Naive thymus-derived CD4-positive, alpha-beta T cell (primary cell): Measurements from ENCODE around the gene DNAJC5G. TPM values are rescaled to one million over a fixed set of nuclear protein-coding genes. Genes with fewer than 3 reads are reported as not detected.

ENCODE experiments used
- ATAC-seq: fragments of 150-1000 bp; cut with Tn5 transposase; 2 replicates; pipeline ENCODE4 v1.10.0; 2021; ENCODE audit warnings: mild to moderate bottlenecking, moderate library complexity
- CTCF ChIA-PET: fragments of 350-600 bp; sonication (Branson Sonifier 250); formaldehyde crosslinking; loops from one replicate; lab custom pipeline; 2021; ENCODE audit warnings: antibody characterized with exemption; lab: Charles Lee
- POLR2A ChIA-PET: fragments of 350-600 bp; sonication (Branson Sonifier 250); formaldehyde crosslinking; loops from one replicate; lab custom pipeline; 2021; ENCODE audit warnings: antibody characterized with exemption, inconsistent platforms; lab: Charles Lee
- DNase-seq, 9 donors: peaks; one replicate each; pipeline versions ENCODE4 v3.0.0 to v3.0.0-alpha.2; 2020 to 2022; ENCODE audit warnings: mixed read lengths in 1 of 9
- H3K27ac ChIP-seq: one replicate; pipeline ENCODE4 v1.7.0; 2013; ENCODE audit warnings: mild to moderate bottlenecking, low read depth, low read length, moderate library complexity
- H3K27me3 ChIP-seq, 2 donors: one replicate each; pipeline ENCODE4 v1.7.0; 2013; ENCODE audit warnings: low read length in 2 of 2, mild to moderate bottlenecking in 2 of 2, moderate library complexity in 2 of 2; ENCODE audit not compliant: control insufficient read depth in 2 of 2, insufficient read depth in 2 of 2
- H3K36me3 ChIP-seq, 3 experiments: 1 replicate in 2 of 3; 2 replicates in 1 of 3; pipeline ENCODE4 v1.7.0; 2013; ENCODE audit warnings: low read length in 3 of 3, mild to moderate bottlenecking in 3 of 3, moderate library complexity in 1 of 3; ENCODE audit not compliant: insufficient read depth in 3 of 3, control insufficient read depth in 2 of 3
- H3K4me1 ChIP-seq, 2 donors: one replicate each; pipeline ENCODE4 v1.7.0; 2013; ENCODE audit warnings: low read length in 2 of 2, mild to moderate bottlenecking in 2 of 2, moderate library complexity in 1 of 2; ENCODE audit not compliant: control insufficient read depth in 2 of 2, insufficient read depth in 2 of 2
- H3K4me3 ChIP-seq: 2 replicates; pipeline ENCODE4 v1.7.0; 2013; ENCODE audit warnings: mild to moderate bottlenecking, low read length
- H3K9me3 ChIP-seq, 3 experiments: 1 replicate in 2 of 3; 2 replicates in 1 of 3; pipeline ENCODE4 v1.7.0; 2013; ENCODE audit warnings: low read length in 3 of 3; ENCODE audit not compliant: control insufficient read depth in 2 of 3
- H3K27ac Mint-ChIP-seq, 9 donors: one replicate each; pipeline ENCODE4 v1.8.0; 2020 to 2022; ENCODE audit warnings: mixed read lengths in 9 of 9, mild to moderate bottlenecking in 8 of 9, moderate library complexity in 5 of 9, inconsistent platforms in 2 of 9
- H3K27me3 Mint-ChIP-seq, 5 donors: one replicate each; pipeline ENCODE4 v1.8.0; 2021 to 2022; ENCODE audit warnings: mixed read lengths in 5 of 5, mild to moderate bottlenecking in 1 of 5
- H3K36me3 Mint-ChIP-seq, 5 donors: one replicate each; pipeline ENCODE4 v1.8.0; 2020 to 2022; ENCODE audit warnings: mixed read lengths in 5 of 5, mild to moderate bottlenecking in 3 of 5, inconsistent platforms in 1 of 5
- H3K4me1 Mint-ChIP-seq, 7 donors: one replicate each; pipeline ENCODE4 v1.8.0; 2020 to 2022; ENCODE audit warnings: mixed read lengths in 7 of 7, mild to moderate bottlenecking in 3 of 7, inconsistent platforms in 1 of 7
- H3K4me3 Mint-ChIP-seq, 10 donors: one replicate each; pipeline ENCODE4 v1.8.0; 2020 to 2022; ENCODE audit warnings: mild to moderate bottlenecking in 10 of 10, mixed read lengths in 10 of 10, moderate library complexity in 6 of 10, inconsistent platforms in 2 of 10
- H3K9me3 Mint-ChIP-seq, 11 donors: one replicate each; pipeline ENCODE4 v1.8.0; 2020 to 2022; ENCODE audit warnings: mixed read lengths in 11 of 11, mild to moderate bottlenecking in 4 of 11, inconsistent platforms in 1 of 11, moderate library complexity in 1 of 11
- intact Hi-C, 2 donors: fragments of 100-400 bp; cut with micrococcal nuclease; formaldehyde crosslinking; loops; one replicate each; pipeline ENCODE4 v1.15.1; 2023
- polyA plus RNA-seq, 2 donors: library from polyadenylated mRNA; unstranded; fragments of 300-500 nt; fragmentation: Illumina TruSeq; gene quantifications; one replicate each; pipeline ENCODE4 v1.2.3, GENCODE V29; 2021
- total RNA-seq, 6 experiments: library from RNA in 5 of 6; stranded (reverse) in 5 of 6; gene quantifications; 1 replicate in 5 of 6; 2 replicates in 1 of 6; pipeline ENCODE4 v1.2.3 and lab custom pipeline; 2021 to 2026

The DNAJC5G gene
- total and polyA plus RNA-seq, 7 experiments from 2014 or later: not detected

DNA sequence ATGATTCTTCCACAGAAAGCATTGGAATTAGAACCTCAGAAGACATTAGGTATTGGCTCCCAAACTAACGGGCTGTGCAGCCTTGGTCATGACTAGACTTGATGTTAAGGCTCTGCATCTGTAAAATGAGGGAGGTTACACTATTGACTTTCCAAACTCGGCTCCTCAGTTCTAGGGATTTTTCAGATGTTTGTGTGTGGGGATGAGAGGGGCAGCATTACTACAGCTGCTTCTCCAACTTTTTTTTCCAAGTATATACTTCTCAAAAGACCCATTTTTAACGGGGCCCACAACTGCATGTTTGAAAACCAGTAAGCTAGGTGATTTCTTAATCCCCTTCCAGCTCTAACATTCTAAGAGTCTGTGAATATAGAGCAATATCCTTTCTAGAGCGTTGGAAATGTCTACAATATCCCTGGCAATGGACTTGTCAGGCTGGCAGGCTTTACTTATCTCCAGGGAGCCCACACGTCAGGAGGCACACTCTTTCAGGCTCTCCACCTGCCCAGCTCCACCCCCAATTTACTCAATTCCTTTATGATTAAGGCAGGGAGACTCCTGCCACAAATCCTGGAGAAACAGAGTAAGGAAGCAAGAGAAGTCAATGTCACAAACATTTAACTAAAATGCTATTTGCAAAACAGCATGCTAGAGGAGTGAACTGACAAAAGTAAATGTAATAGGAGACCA is 48.5 kb downstream of the DNAJC5G start:
- no peaks in the 10 kb centered on the region for H3K9me3 ChIP-seq
- H3K36me3 ChIP-seq: peaks cover 4 to 34% (median 10%) of the 10 kb centered on the region in 3 experiments
- intact Hi-C loops: loop anchor here (1.0 to 2.0 kb wide), 13 partner anchors 33 to 538 kb away; partner anchors contain the start of genes CAD (in 2 of the 2), EIF2B4 (in 2 of the 2), PPM1G (in 2 of the 2) and PREB (in 2 of the 2)
- peak overlapping the region; percentile 91 to 100 (median 99) for H3K4me3 Mint-ChIP-seq
- no peak for DNase-seq
- ChIA-PET CTCF (interaction anchor here (1.2 to 2.6 kb wide), 3 partner anchors 20 to 105 kb away, joined by 4 to 9 read pairs (median 6); partner anchors contain the start of gene NRBP1), POLR2A (interaction anchor here (0.6 to 4.7 kb wide), 20 partner anchors 9 to 273 kb away, joined by 3 to 40 read pairs (median 5); partner anchors contain the start of genes AGBL5, ATRAID, EIF2B4 and GTF3C2)
- peak overlapping the region; percentile 99 for H3K4me3 ChIP-seq
- H3K9me3 Mint-ChIP-seq: peaks cover 0 to 2% (median 0%) of the 10 kb centered on the region in 11 donors
- ATAC-seq: no peak
- H3K36me3 Mint-ChIP-seq: peaks cover 10 to 31% (median 19%) of the 10 kb centered on the region in 5 donors
- H3K27me3 Mint-ChIP-seq: no peaks in the 10 kb centered on the region
- H3K27ac Mint-ChIP-seq: peak overlapping the region; percentile 93 to 100 (median 99)
- H3K4me1 Mint-ChIP-seq: peaks cover 14 to 30% (median 23%) of the 10 kb centered on the region in 7 donors
- peaks cover 17 to 22% of the 10 kb centered on the region in 2 donors for H3K4me1 ChIP-seq
- no peaks in the 10 kb centered on the region for H3K27me3 ChIP-seq
- peak overlapping the region; percentile 95 for H3K27ac ChIP-seq

GRCh38 chr2:27324720-27325119 is 49.5 kb downstream of the DNAJC5G start:
- peaks cover 17 to 22% of the 10 kb centered on the region in 2 donors for H3K4me1 ChIP-seq
- ChIA-PET CTCF (interaction anchor here (0.6 kb wide), 1 partner anchor 16 kb away, joined by 8 read pairs; no protein-coding TSS in a partner anchor), POLR2A (interaction anchor here (0.6 to 4.7 kb wide), 7 partner anchors 8 to 113 kb away, joined by 3 to 40 read pairs (median 5); partner anchors contain the start of genes ATRAID, EIF2B4, SLC5A6 and SNX17)
- DNase-seq: no peak
- Mint-ChIP-seq H3K27me3 (no peaks in the 10 kb centered on the region), H3K4me3 (peak overlapping the region in 9 of 10 donors; percentile 3 to 99 (median 45)), H3K9me3 (peaks cover 0 to 2% (median 0%) of the 10 kb centered on the region in 11 donors), H3K27ac (peak overlapping the region in 8 of 9 donors; percentile 46 to 100 (median 98)), H3K36me3 (peaks cover 10 to 40% (median 23%) of the 10 kb centered on the region in 5 donors), H3K4me1 (peaks cover 14 to 30% (median 23%) of the 10 kb centered on the region in 7 donors)
- no peaks in the 10 kb centered on the region for H3K27me3 ChIP-seq
- H3K9me3 ChIP-seq: no peaks in the 10 kb centered on the region
- intact Hi-C loops: no loop called here
- no peak overlapping the region for H3K4me3 ChIP-seq
- H3K36me3 ChIP-seq: peaks cover 11 to 44% (median 20%) of the 10 kb centered on the region in 3 experiments
- ATAC-seq: no peak
- peak overlapping the region; percentile 23 for H3K27ac ChIP-seq

Other genes starting within 250 kb of the DNAJC5G start
- gene TMEM214, start 242.5 kb upstream of the DNAJC5G start, total RNA-seq: 100 to 1,000 TPM in 1 of 5 experiments, 10 to 100 TPM in 4; 36.7 to 114 (median 67.5) TPM
- gene TMEM214, start 242.5 kb upstream of the DNAJC5G start, polyA plus RNA-seq: 10 to 100 TPM; 18.6 to 32.5 TPM
- gene AGBL5, start 223.8 kb upstream of the DNAJC5G start, total RNA-seq: 10 to 100 TPM in 4 of 5 experiments, 1 to 10 TPM in 1; 7.6 to 15.7 (median 12.4) TPM
- gene AGBL5, start 223.8 kb upstream of the DNAJC5G start, polyA plus RNA-seq: 10 to 100 TPM in 1 of 2 donors, 1 to 10 TPM in 1; 8.0 to 10.4 TPM
- gene OST4, start 203.8 kb upstream of the DNAJC5G start, total RNA-seq: 100 to 1,000 TPM; 241 to 398 (median 263) TPM
- 100 to 1,000 TPM; 747 to 884 TPM for gene OST4, start 203.8 kb upstream of the DNAJC5G start, polyA plus RNA-seq
- gene EMILIN1, start 196.8 kb upstream of the DNAJC5G start, total RNA-seq: 1 to 10 TPM in 1 of 5 experiments, under 1 TPM in 4; 0.35 to 1.4 (median 0.61) TPM
- gene EMILIN1, start 196.8 kb upstream of the DNAJC5G start, polyA plus RNA-seq: 1 to 10 TPM in 1 of 2 donors, under 1 TPM in 1; 0.89 to 1.1 TPM
- 10 to 100 TPM in 1 of 5 experiments, 1 to 10 TPM in 4; 5.8 to 13.8 (median 6.2) TPM for gene KHK, start 188.7 kb upstream of the DNAJC5G start, total RNA-seq
- 1 to 10 TPM; 7.6 to 8.8 TPM for gene KHK, start 188.7 kb upstream of the DNAJC5G start, polyA plus RNA-seq
- 1 to 10 TPM in 1 of 5 experiments, under 1 TPM in 3, not detected in 1; 0.34 to 3.5 (median 0.54) TPM for gene CGREF1, start 156.3 kb upstream of the DNAJC5G start, total RNA-seq
- under 1 TPM; 0.45 to 0.50 TPM for gene CGREF1, start 156.3 kb upstream of the DNAJC5G start, polyA plus RNA-seq
- gene ABHD1, start 151.6 kb upstream of the DNAJC5G start, total RNA-seq: 1 to 10 TPM in 3 of 5 experiments, under 1 TPM in 2; 0.53 to 2.0 (median 1.5) TPM
- gene ABHD1, start 151.6 kb upstream of the DNAJC5G start, polyA plus RNA-seq: under 1 TPM; 0.53 to 0.90 TPM
- gene PREB, start 140.8 kb upstream of the DNAJC5G start, total RNA-seq: 10 to 100 TPM; 25.4 to 72.3 (median 53.2) TPM
- 10 to 100 TPM; 47.0 to 71.9 TPM for gene PREB, start 140.8 kb upstream of the DNAJC5G start, polyA plus RNA-seq
- not detected for gene PRR30, start 136.0 kb upstream of the DNAJC5G start, total RNA-seq
- gene PRR30, start 136.0 kb upstream of the DNAJC5G start, polyA plus RNA-seq: not detected
- not detected for gene TCF23, start 126.4 kb upstream of the DNAJC5G start, total RNA-seq
- gene TCF23, start 126.4 kb upstream of the DNAJC5G start, polyA plus RNA-seq: not detected
- gene ATRAID, start 63.4 kb upstream of the DNAJC5G start, total RNA-seq: 100 to 1,000 TPM in 2 of 5 experiments, 10 to 100 TPM in 3; 71.0 to 113 (median 90.7) TPM
- 100 to 1,000 TPM; 320 to 391 TPM for gene ATRAID, start 63.4 kb upstream of the DNAJC5G start, polyA plus RNA-seq
- 100 to 1,000 TPM in 1 of 5 experiments, 10 to 100 TPM in 4; 25.6 to 203 (median 44.3) TPM for gene SLC5A6, start 63.2 kb upstream of the DNAJC5G start, total RNA-seq
- 10 to 100 TPM; 13.2 to 21.7 TPM for gene SLC5A6, start 63.2 kb upstream of the DNAJC5G start, polyA plus RNA-seq
- 10 to 100 TPM; 34.4 to 65.7 (median 45.4) TPM for gene CAD, start 58.1 kb upstream of the DNAJC5G start, total RNA-seq
- gene CAD, start 58.1 kb upstream of the DNAJC5G start, polyA plus RNA-seq: 10 to 100 TPM; 19.6 to 28.1 TPM
- under 1 TPM in 1 of 5 experiments, not detected in 4; 0.29 TPM for gene SLC30A3, start 12.4 kb upstream of the DNAJC5G start, total RNA-seq
- under 1 TPM in 1 of 2 donors, not detected in 1; 0.56 TPM for gene SLC30A3, start 12.4 kb upstream of the DNAJC5G start, polyA plus RNA-seq
- gene TRIM54, start 7.0 kb downstream of the DNAJC5G start, total RNA-seq: not detected
- gene TRIM54, start 7.0 kb downstream of the DNAJC5G start, polyA plus RNA-seq: not detected
- gene UCN, start 33.0 kb downstream of the DNAJC5G start, total RNA-seq: 1 to 10 TPM; 2.5 to 6.5 (median 4.6) TPM
- gene UCN, start 33.0 kb downstream of the DNAJC5G start, polyA plus RNA-seq: under 1 TPM; 0.35 to 0.81 TPM
- 100 to 1,000 TPM in 1 of 5 experiments, 10 to 100 TPM in 4; 55.7 to 119 (median 94.4) TPM for gene MPV17, start 47.7 kb downstream of the DNAJC5G start, total RNA-seq
- 100 to 1,000 TPM; 133 to 145 TPM for gene MPV17, start 47.7 kb downstream of the DNAJC5G start, polyA plus RNA-seq
- 100 to 1,000 TPM in 1 of 5 experiments, 10 to 100 TPM in 4; 68.0 to 106 (median 78.3) TPM for gene GTF3C2, start 81.3 kb downstream of the DNAJC5G start, total RNA-seq
- 10 to 100 TPM; 26.6 to 56.1 TPM for gene GTF3C2, start 81.3 kb downstream of the DNAJC5G start, polyA plus RNA-seq
- 10 to 100 TPM; 36.5 to 56.1 (median 44.1) TPM for gene EIF2B4, start 94.9 kb downstream of the DNAJC5G start, total RNA-seq
- gene EIF2B4, start 94.9 kb downstream of the DNAJC5G start, polyA plus RNA-seq: 10 to 100 TPM; 23.8 to 42.2 TPM
- gene SNX17, start 95.2 kb downstream of the DNAJC5G start, total RNA-seq: 100 to 1,000 TPM in 3 of 5 experiments, 10 to 100 TPM in 2; 71.0 to 128 (median 111) TPM
- gene SNX17, start 95.2 kb downstream of the DNAJC5G start, polyA plus RNA-seq: 100 to 1,000 TPM; 187 to 209 TPM
- gene ZNF513, start 105.3 kb downstream of the DNAJC5G start, total RNA-seq: 10 to 100 TPM; 15.6 to 23.2 (median 19.2) TPM
- 1 to 10 TPM; 2.6 to 8.1 TPM for gene ZNF513, start 105.3 kb downstream of the DNAJC5G start, polyA plus RNA-seq
- gene PPM1G, start 134.2 kb downstream of the DNAJC5G start, total RNA-seq: 100 to 1,000 TPM in 1 of 5 experiments, 10 to 100 TPM in 4; 39.5 to 101 (median 45.1) TPM
- gene PPM1G, start 134.2 kb downstream of the DNAJC5G start, polyA plus RNA-seq: 100 to 1,000 TPM in 1 of 2 donors, 10 to 100 TPM in 1; 74.4 to 107 TPM
- 100 to 1,000 TPM in 4 of 5 experiments, 10 to 100 TPM in 1; 94.4 to 181 (median 121) TPM for gene NRBP1, start 153.2 kb downstream of the DNAJC5G start, total RNA-seq
- 100 to 1,000 TPM in 1 of 2 donors, 10 to 100 TPM in 1; 70.0 to 124 TPM for gene NRBP1, start 153.2 kb downstream of the DNAJC5G start, polyA plus RNA-seq
- gene KRTCAP3, start 166.9 kb downstream of the DNAJC5G start, total RNA-seq: 10 to 100 TPM in 3 of 5 experiments, 1 to 10 TPM in 2; 5.7 to 27.1 (median 11.5) TPM
- gene KRTCAP3, start 166.9 kb downstream of the DNAJC5G start, polyA plus RNA-seq: 1 to 10 TPM in 1 of 2 donors, under 1 TPM in 1; 0.39 to 2.6 TPM
- 10 to 100 TPM; 12.3 to 35.8 (median 22.2) TPM for gene IFT172, start 214.3 kb downstream of the DNAJC5G start, total RNA-seq
- 1 to 10 TPM; 1.4 to 4.6 TPM for gene IFT172, start 214.3 kb downstream of the DNAJC5G start, polyA plus RNA-seq
- not detected for gene FNDC4, start 219.8 kb downstream of the DNAJC5G start, total RNA-seq
- not detected for gene FNDC4, start 219.8 kb downstream of the DNAJC5G start, polyA plus RNA-seq
- gene GCKR, start 221.4 kb downstream of the DNAJC5G start, total RNA-seq: not detected
- gene GCKR, start 221.4 kb downstream of the DNAJC5G start, polyA plus RNA-seq: not detected